ENCODE results near the gene SYK.
"Not testable (repeated sequence)": the region's sequence is repeated elsewhere in the genome, so short reads cannot be mapped to it uniquely, and the experiment has no call there.

SYK gene

DNA sequence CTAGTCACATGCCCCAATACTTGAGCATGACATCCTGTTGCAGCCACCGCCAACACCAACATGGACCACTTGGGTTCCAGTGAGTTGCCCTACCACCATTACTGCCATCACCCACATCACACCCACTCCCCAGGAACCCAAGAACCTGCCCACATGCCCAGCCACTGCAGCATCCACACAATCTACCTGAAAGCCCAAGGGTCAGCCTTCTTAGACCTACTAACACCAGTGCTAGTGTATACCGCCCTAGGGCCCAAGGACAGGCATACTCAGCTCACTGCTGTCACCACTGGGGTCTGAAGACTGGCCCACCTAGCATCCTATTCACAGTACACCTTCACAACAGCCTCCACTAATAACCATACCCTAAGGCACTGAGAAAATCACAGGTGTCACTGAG is 82.0 kb downstream of the SYK start:
- no peak for DNase-seq

DNA sequence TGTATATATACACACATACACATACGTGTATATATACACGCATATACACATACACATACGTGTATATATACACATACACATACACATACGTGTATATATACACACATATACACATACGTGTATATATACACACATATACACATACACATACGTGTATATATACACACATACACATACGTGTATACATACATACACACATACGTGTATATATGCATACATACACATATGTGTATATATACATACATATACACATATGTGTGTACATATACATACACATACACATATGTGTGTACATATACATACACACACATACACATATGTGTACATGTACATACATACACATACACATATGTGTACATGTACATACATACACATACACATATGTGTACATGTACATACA is 82.6 kb downstream of the SYK start:
- DNase-seq: no peak

- not testable (repeated sequence) for DNase-seq
Measured at GRCh38 chr9:90886868-90887267, 85.2 kb downstream of the SYK start.

DNA sequence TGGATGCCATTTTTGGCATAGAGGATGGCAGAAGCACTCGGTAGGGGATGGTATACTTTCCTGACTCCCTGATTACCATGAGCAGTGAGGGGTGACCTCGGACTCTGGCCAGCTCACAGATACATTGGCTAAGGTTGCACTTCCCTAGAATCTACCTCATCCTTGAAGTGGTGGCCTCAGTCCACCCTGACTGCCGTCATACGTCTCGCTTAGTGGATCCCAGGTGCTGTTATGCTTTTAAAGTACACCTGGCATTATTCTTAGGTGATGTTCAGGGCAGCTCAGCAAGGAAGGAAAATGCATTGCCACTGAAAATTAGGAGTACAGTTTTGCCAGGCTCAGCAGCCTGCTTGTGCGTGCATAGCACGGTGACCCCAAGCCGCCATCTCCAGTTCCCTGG is 87.3 kb downstream of the SYK start:
- no peak for DNase-seq

DNA sequence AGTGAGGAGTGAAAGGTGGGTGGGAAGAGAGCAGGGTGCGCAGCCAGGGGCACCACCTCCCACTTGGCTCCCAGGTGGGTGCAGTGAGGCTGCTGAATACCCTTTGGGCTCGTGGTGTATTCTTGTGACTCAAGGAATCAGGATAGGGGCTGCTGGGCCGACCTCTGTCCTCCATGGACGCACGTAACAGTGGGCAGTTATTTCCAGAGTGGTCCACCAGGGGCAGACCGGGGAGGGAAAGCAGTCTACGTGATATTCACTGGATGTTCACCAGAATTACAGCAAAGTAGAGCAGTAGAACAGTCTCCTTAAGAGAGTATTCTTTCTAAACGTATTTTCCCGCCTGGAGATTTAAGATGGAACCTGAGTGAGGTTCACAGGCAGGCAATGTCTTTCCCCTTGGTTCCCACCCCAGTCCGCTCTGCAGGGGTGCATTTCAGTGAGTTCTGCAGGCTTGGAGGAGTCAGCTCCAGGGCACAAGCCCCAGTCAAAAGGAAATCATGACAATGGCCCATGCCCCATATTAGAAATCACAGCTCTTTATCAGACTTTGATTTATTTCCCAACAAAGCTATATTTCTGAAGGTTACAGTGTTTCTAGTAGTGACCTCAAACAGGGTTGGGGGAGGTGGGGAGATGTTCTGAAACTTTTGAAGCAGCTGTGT is 88.7 kb downstream of the SYK start:
- no peak for DNase-seq

GRCh38 chr9:90891308-90892040 is 89.9 kb downstream of the SYK start:
- no peak for DNase-seq

- no peak for DNase-seq
Measured at GRCh38 chr9:90892918-90893317, 91.3 kb downstream of the SYK start.

- DNase-seq: no peak
Measured at GRCh38 chr9:90893706-90894105, 92.1 kb downstream of the SYK start.

GRCh38 chr9:90894986-90895687 is 93.5 kb downstream of the SYK start:
- no peak for DNase-seq

DNA sequence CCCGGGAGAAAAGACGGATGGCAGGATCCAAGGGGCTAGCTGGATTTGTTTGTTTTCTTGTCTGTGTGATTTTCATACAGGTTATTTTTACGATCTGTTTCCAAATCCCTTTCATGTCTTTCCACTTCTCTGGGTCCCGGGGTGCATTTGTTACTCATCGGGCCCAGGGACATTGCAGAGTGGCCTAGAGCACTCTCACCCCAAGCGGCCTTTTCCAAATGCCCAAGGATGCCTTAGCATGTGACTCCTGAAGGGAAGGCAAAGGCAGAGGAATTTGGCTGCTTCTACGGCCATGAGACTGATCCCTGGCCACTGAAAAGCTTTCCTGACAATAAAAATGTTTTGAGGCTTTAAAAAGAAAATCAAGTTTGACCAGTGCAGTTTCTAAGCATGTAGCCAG is 94.2 kb downstream of the SYK start:
- no peak for DNase-seq

GRCh38 chr9:90896231-90896630 is 94.6 kb downstream of the SYK start:
- DNase-seq: no peak

DNA sequence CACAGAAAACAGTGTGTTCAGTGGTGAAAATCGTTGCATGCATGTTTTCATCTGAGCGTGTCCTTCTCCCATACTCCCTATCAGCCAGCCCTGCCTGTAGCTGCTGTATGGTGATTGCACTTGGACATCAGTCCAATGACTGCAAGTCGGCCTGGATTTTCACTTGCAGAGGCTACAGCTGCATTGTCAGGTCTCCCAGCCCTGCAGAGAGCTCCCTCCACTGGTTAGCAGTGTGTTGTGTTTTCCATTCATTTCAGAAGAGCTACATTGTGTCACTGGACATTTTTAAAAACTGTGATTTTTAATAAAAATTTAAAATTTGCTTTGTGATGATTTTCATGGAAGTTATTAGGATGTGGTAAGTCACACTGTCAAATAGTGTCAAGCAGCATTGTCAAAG is 96.6 kb downstream of the SYK start:
- DNase-seq: no peak

GRCh38 chr9:90899287-90899686 is 97.7 kb downstream of the SYK start:
- no peak for DNase-seq

DNA sequence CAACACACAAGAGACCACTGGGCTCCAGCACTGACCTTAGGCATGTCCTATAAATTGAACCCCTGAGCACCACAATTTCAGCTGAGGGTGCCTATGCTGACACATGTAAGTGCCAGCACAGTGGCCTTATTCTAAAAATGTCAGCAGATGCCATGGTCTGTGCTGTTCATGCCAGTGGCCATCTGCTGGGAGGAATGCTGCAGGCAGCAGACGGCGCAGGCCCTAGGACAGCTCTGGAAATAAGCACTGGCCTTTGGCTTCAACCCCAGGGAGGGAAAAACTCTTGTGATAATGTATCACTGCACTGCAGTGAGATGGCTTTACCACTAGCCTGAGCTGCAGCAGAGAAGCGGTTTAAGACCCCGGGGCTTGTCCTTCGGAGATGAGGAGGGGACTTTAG is 98.5 kb downstream of the SYK start:
- no peak for DNase-seq

DNA sequence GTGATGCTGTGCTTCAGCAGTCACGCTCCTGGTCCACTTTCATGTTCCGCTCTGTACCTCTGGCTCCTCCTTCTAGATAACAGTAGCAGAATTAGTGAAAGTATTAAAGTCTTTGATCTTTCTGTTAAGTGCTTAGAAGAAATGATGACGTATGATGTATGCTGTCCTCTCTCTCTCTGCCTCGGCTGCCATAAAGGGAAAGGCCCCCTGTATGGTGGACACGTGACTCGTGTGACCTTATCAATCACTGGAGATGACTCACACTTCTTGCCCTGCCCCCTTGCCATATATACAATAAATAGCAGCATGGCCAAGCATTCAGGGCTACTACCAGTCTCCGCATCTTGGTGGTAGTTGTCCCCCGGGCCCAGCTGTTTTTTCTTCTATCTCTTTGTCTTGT is 100.3 kb downstream of the SYK start:
- DNase-seq: no peak

DNA sequence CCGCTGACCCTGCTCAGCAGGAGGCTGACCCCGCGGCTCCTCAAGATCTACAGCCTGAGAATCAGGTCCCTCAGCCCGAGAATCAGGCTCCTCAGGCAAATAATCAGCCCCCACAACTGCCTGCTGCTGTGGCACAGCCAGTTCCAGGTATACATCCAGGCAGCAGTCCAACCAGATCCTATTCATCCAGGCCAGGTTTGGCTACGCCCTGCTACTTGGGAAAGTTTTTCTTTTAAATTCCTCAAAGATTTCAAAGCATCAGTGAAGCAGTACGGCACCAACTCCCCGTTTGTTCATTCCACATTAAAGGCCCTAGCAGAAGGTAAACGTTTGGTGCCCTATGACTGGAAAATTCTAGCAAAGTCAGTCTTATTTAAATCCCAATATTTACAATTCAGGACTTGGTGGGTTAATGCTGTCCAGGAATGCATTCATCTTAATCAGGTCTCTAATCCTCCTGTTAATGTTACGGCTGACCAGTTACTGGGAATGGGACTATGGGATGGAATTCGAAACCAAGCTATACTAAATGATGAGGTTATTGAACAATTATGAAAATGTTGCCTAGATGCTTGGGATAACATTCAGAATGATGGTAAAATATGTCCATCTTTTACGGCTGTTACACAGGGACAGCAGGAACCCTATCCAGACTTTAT is 102.3 kb downstream of the SYK start:
- no peak for DNase-seq

GRCh38 chr9:90904706-90905478 is 103.3 kb downstream of the SYK start:
- no peak for DNase-seq

- DNase-seq: no peak
Measured at GRCh38 chr9:90905822-90906221, 104.2 kb downstream of the SYK start.

DNA sequence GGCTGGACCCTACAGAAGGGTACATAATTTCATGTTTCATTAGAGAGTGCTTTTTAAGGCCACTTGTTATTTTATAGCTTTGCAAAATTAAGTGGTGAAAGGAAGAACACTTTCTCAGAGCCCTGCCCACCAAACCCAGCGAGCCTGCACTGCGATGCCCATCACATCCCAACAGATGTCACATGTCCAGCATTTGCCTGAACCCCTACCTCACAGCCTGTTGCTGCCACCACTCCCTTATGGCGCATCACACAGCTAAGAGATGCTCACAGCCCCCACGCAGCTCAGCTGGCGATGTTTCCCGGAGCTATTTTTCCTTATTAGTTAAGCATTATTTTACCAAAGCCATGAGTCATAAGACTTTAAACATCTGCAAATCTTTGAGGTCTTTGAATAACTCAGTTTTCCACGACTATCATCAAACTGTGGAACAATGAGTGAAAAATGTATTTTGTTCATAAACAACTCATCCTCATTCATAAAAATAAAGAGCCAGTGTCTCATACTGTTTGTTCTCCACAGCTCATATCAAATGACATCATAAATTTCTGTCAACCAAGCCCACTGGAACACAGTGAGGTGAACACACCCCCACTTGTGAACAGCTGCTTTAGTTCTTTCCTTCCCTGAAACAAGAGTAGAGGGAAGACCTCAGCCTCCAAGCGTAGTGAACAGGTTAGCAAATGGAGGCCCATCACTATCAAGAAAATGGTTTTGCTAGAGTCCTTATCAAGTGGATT is 104.9 kb downstream of the SYK start:
- DNase-seq: no peak

DNA sequence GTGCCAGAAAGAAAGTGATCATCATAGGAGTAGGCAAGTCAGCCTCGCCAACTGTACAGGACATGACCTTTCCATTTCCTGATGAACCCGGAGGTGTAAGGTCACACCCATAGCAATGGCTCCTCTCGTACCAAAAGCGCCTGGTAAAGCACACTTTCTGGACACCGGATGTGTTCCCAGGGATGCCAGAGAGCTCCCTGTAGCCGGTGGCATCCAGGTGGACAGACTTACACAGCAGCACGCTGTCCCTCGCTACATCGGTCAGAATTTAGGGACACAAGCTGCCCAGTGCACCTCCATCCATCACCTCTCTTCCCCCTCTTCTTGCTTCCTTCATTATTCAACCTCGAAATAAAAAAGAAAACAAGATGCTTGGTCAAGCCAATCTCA is 105.4 kb downstream of the SYK start:
- DNase-seq: no peak

GRCh38 chr9:90907790-90908189 is 106.2 kb downstream of the SYK start:
- no peak for DNase-seq

- no peak for DNase-seq
Measured at GRCh38 chr9:90909225-90909624, 107.6 kb downstream of the SYK start.

Data from midbrain (tissue), 1 donor.